Stimulated activated CD8-positive, alpha-beta memory T cell treated with anti-CD3 and anti-CD28 coated beads, Interleukin-12 subunit alpha, Interleukin-12 subunit beta, amount 100 ng/mL, for 24 hours (primary cell): ENCODE results near the gene BCAP31.

ENCODE experiments used
- DNase-seq: peaks from one replicate; pipeline ENCODE4 v3.0.0-alpha.2; 2020; ENCODE audit errors: extremely low read depth

BCAP31 gene

GRCh38 chrX:153674219-153674851, 49.9 kb downstream of the BCAP31 start:
- no peak for DNase-seq

GRCh38 chrX:153673428-153674218, 50.6 kb downstream of the BCAP31 start, which contains the start of gene PNCK:
PNCK (minus strand) TSS chrX:153673813; CDS start chrX:153673076, 737 bp downstream.
- no peak for DNase-seq

GRCh38 chrX:153672531-153673427, 51.4 kb downstream of the BCAP31 start:
- DNase-seq, result no peak

GRCh38 chrX:153671589-153672530, 52.3 kb downstream of the BCAP31 start:
- DNase-seq, result no peak

GRCh38 chrX:153670748-153671588, 53.2 kb downstream of the BCAP31 start:
- no peak for DNase-seq

GRCh38 chrX:153669901-153670731, 54.1 kb downstream of the BCAP31 start:
- no peak for DNase-seq

GRCh38 chrX:153669174-153669890, 54.9 kb downstream of the BCAP31 start:
- DNase-seq, result no peak

- no peak for DNase-seq
Observed at GRCh38 chrX:153668423-153669173, 55.6 kb downstream of the BCAP31 start.

GRCh38 chrX:153667956-153668396, 56.2 kb downstream of the BCAP31 start:
- no peak for DNase-seq

- DNase-seq, result no peak
Observed at GRCh38 chrX:153667281-153667955, 56.8 kb downstream of the BCAP31 start.

- no peak for DNase-seq
Observed at GRCh38 chrX:153665726-153666306, 58.4 kb downstream of the BCAP31 start.

GRCh38 chrX:153662266-153662665, 61.9 kb downstream of the BCAP31 start:
- DNase-seq, result no peak

- DNase-seq, result no peak
Observed at GRCh38 chrX:153659268-153659667, 64.9 kb downstream of the BCAP31 start.

GRCh38 chrX:153657161-153657560, 67.0 kb downstream of the BCAP31 start:
- no peak for DNase-seq

GRCh38 chrX:153653556-153653955, 70.6 kb downstream of the BCAP31 start:
- DNase-seq, result no peak

GRCh38 chrX:153651540-153652079, 72.6 kb downstream of the BCAP31 start:
- DNase-seq, result no peak

GRCh38 chrX:153650959-153651358, 73.2 kb downstream of the BCAP31 start:
- DNase-seq, result no peak
